Ishikawa (cell line): ENCODE results near the gene KRTAP1-5.

ENCODE experiments used
- CEBPB ChIP-seq: IDR thresholded peaks from 2 replicates; pipeline ENCODE4 v1.6.1; 2012
- CREB1 ChIP-seq: IDR thresholded peaks from 2 replicates; pipeline ENCODE4 v1.6.1; 2012; ENCODE audit warnings: low read depth
- EGR1 ChIP-seq: IDR thresholded peaks from 2 replicates; pipeline ENCODE4 v1.6.1; 2012
- EP300 ChIP-seq: IDR thresholded peaks from 2 replicates; pipeline ENCODE4 v1.6.1; 2012; ENCODE audit warnings: borderline replicate concordance
- FOXM1 ChIP-seq: IDR thresholded peaks from 2 replicates; pipeline ENCODE4 v1.6.1; 2012; ENCODE audit warnings: low read depth, borderline replicate concordance
- NFIC ChIP-seq: IDR thresholded peaks from 2 replicates; pipeline ENCODE4 v1.6.1; 2012
- RAD21 ChIP-seq: IDR thresholded peaks from 2 replicates; pipeline ENCODE4 v1.6.1; 2012; ENCODE audit warnings: low read depth
- TAF1 ChIP-seq: IDR thresholded peaks from 2 replicates; pipeline ENCODE4 v1.6.1; 2012; ENCODE audit warnings: low read depth, mild to moderate bottlenecking
- TCF12 ChIP-seq: IDR thresholded peaks from 2 replicates; pipeline ENCODE4 v1.6.1; 2012; ENCODE audit warnings: low read depth
- TEAD4 ChIP-seq: IDR thresholded peaks from 2 replicates; pipeline ENCODE4 v1.6.1; 2012
- USF1 ChIP-seq: IDR thresholded peaks from 2 replicates; pipeline ENCODE4 v1.6.1; 2012
- YY1 ChIP-seq: IDR thresholded peaks from 2 replicates; pipeline ENCODE4 v1.6.1; 2012; ENCODE audit warnings: low read depth
- ZBTB7A ChIP-seq: IDR thresholded peaks from 2 replicates; pipeline ENCODE4 v1.6.1; 2012; ENCODE audit warnings: low read depth
- TF ChIP-seq, protein P1 (sequence below): IDR thresholded peaks from 2 replicates; pipeline ENCODE4 v1.6.1; 2012; ENCODE audit warnings: low read depth, mild to moderate bottlenecking
- TF ChIP-seq, protein P2 (sequence below): IDR thresholded peaks from 2 replicates; pipeline ENCODE4 v1.6.1; 2012

Gene KRTAP1-5

GRCh38 chr17:41069031-41069430, 42.0 kb upstream of the KRTAP1-5 start:
- no peak for TF ChIP-seq EGR1
- TF ChIP-seq CEBPB: no peak

DNA sequence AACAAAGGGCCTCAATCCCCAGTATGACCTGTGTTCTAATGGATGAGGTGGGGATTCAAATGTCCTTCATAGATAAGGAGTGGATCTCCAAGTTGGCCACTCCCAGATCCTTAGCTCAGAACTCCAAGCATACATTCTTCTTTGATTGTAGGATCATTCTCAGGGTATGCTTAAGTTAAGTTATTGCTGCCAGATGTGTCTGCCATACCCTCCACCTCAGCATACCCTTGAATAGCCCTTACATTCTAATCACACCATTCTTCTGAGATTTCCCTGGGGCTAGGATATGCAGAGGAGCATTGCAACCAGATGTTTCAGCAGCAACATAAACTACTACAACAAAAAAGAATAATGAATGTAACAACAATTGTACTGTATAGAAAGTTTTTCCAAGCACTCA, 40.3 kb upstream of the KRTAP1-5 start:
- TF ChIP-seq EP300 (no peak), RAD21 (no peak), CREB1 (no peak), TEAD4 (no peak), FOXM1 (no peak), YY1 (no peak), TAF1 (no peak), NFIC (no peak), ZBTB7A (no peak), USF1 (no peak), TCF12 (no peak), EGR1 (no peak), CEBPB (no peak)
- TF ChIP-seq, protein P1, sequence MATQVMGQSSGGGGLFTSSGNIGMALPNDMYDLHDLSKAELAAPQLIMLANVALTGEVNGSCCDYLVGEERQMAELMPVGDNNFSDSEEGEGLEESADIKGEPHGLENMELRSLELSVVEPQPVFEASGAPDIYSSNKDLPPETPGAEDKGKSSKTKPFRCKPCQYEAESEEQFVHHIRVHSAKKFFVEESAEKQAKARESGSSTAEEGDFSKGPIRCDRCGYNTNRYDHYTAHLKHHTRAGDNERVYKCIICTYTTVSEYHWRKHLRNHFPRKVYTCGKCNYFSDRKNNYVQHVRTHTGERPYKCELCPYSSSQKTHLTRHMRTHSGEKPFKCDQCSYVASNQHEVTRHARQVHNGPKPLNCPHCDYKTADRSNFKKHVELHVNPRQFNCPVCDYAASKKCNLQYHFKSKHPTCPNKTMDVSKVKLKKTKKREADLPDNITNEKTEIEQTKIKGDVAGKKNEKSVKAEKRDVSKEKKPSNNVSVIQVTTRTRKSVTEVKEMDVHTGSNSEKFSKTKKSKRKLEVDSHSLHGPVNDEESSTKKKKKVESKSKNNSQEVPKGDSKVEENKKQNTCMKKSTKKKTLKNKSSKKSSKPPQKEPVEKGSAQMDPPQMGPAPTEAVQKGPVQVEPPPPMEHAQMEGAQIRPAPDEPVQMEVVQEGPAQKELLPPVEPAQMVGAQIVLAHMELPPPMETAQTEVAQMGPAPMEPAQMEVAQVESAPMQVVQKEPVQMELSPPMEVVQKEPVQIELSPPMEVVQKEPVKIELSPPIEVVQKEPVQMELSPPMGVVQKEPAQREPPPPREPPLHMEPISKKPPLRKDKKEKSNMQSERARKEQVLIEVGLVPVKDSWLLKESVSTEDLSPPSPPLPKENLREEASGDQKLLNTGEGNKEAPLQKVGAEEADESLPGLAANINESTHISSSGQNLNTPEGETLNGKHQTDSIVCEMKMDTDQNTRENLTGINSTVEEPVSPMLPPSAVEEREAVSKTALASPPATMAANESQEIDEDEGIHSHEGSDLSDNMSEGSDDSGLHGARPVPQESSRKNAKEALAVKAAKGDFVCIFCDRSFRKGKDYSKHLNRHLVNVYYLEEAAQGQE: no peak
- TF ChIP-seq, protein P2, sequence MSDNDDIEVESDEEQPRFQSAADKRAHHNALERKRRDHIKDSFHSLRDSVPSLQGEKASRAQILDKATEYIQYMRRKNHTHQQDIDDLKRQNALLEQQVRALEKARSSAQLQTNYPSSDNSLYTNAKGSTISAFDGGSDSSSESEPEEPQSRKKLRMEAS: no peak

- TF ChIP-seq CREB1: no peak
- no peak for TF ChIP-seq TEAD4
- TF ChIP-seq NFIC: no peak
These were observed 39.0 kb upstream of the KRTAP1-5 start, which contains the start of gene KRTAP2-4 for GRCh38 chr17:41065829-41066624. Gene KRTAP2-4 (minus strand): TSS chr17:41065879. CDS start chr17:41065845, 34 bp downstream.

GRCh38 chr17:41064301-41064700, 37.3 kb upstream of the KRTAP1-5 start:
- TF ChIP-seq, protein P2: no peak
- TF ChIP-seq YY1 (no peak), CEBPB (no peak), CREB1 (no peak), TAF1 (no peak), TCF12 (no peak), RAD21 (no peak), EP300 (no peak), EGR1 (no peak), ZBTB7A (no peak), FOXM1 (no peak), USF1 (no peak), TEAD4 (no peak), NFIC (no peak)
- TF ChIP-seq, protein P1: no peak

GRCh38 chr17:41063449-41063848, 36.4 kb upstream of the KRTAP1-5 start:
- TF ChIP-seq NFIC (no peak), CREB1 (no peak), ZBTB7A (no peak), RAD21 (no peak), EP300 (no peak), FOXM1 (no peak), TAF1 (no peak), CEBPB (no peak), YY1 (no peak), TCF12 (no peak), USF1 (no peak), EGR1 (no peak), TEAD4 (no peak)
- TF ChIP-seq, protein P1: no peak
- TF ChIP-seq, protein P2: no peak
